Right atrium auricular region (tissue), 2 donors: ENCODE measurements around the gene RAP1A. TPM values are rescaled to one million over a fixed set of nuclear protein-coding genes. Genes with fewer than 3 reads are reported as not detected.

Experiments used
- DNase-seq: peaks from one replicate; pipeline ENCODE4 v3.0.0-alpha.2; 2019; ENCODE audit warnings: low spot score
- H3K27ac ChIP-seq, 2 donors: fragments of 200-600 bp; sonication (generic); 1 replicate in 1 of 2; 2 replicates in 1 of 2; pipeline ENCODE4 v1.5.1; 2016 to 2019
- H3K27me3 ChIP-seq, 2 donors: fragments of 200-600 bp; sonication (generic); one replicate each; pipeline versions ENCODE4 v1.5.1 to v1.6.0; 2017 to 2019
- H3K36me3 ChIP-seq: fragments of 200-600 bp; sonication (generic); one replicate; pipeline ENCODE4 v1.5.1; 2016
- H3K4me1 ChIP-seq, 2 donors: fragments of 200-600 bp; sonication (generic); one replicate each; pipeline versions ENCODE4 v1.5.1 to v1.6.0; 2017 to 2019
- H3K4me3 ChIP-seq, 2 donors: fragments of 200-600 bp; sonication (generic); 1 replicate in 1 of 2; 2 replicates in 1 of 2; pipeline ENCODE4 v1.5.1; 2017 to 2019; ENCODE audit warnings: mild to moderate bottlenecking in 1 of 2, moderate library complexity in 1 of 2
- H3K9me3 ChIP-seq, 2 donors: fragments of 200-600 bp; sonication (generic); one replicate each; pipeline ENCODE4 v1.5.1; 2019
- total RNA-seq, 2 donors: library from RNA; depleted of rRNA; stranded (reverse); fragments of >200 nt; gene quantifications; one replicate each; pipeline ENCODE4 v1.1.0, GENCODE V29; 2016
- TF ChIP-seq, protein P1 (sequence below), 2 donors: fragments of 200-600 bp; sonication (generic); IDR thresholded peaks; one replicate each; pipeline ENCODE4 v1.5.1; 2019; ENCODE audit warnings: antibody characterized with exemption in 2 of 2

The RAP1A gene
- total RNA-seq, 2 donors from 2014 or later: 62.1 to 72.8 TPM

DNA sequence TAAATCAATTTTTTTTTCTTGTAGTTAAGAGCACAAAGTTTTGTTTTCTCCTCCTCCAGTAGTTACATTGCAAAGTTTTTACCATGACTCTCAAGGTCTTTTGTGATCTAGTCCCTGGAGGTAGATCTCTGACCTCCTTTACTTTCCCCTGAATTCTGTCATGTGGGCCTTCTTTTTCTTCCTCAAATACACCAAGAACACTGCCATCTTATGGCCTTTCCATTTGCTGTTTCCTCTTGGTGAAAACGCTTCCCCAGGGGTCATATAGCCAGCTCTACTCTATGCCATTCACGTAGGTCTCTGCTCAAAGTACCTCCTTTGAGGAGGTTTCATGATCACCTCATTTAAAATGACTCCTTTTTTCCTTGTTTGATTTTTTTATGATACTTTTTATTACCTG, 138.8 kb downstream of the RAP1A start:
- Histone ChIP-seq H3K27me3 (no peaks in the 10 kb centered on the region), H3K9me3 (no peaks in the 10 kb centered on the region), H3K36me3 (peaks cover 36% of the 10 kb centered on the region), H3K4me3 (no peak overlapping the region), H3K4me1 (peaks cover 0 to 23% of the 10 kb centered on the region in 2 donors), H3K27ac (no peak overlapping the region)
- DNase-seq: no peak
- TF ChIP-seq, protein P1, sequence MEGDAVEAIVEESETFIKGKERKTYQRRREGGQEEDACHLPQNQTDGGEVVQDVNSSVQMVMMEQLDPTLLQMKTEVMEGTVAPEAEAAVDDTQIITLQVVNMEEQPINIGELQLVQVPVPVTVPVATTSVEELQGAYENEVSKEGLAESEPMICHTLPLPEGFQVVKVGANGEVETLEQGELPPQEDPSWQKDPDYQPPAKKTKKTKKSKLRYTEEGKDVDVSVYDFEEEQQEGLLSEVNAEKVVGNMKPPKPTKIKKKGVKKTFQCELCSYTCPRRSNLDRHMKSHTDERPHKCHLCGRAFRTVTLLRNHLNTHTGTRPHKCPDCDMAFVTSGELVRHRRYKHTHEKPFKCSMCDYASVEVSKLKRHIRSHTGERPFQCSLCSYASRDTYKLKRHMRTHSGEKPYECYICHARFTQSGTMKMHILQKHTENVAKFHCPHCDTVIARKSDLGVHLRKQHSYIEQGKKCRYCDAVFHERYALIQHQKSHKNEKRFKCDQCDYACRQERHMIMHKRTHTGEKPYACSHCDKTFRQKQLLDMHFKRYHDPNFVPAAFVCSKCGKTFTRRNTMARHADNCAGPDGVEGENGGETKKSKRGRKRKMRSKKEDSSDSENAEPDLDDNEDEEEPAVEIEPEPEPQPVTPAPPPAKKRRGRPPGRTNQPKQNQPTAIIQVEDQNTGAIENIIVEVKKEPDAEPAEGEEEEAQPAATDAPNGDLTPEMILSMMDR (IDR thresholded peaks at IDR 0.05): no peak

DNA sequence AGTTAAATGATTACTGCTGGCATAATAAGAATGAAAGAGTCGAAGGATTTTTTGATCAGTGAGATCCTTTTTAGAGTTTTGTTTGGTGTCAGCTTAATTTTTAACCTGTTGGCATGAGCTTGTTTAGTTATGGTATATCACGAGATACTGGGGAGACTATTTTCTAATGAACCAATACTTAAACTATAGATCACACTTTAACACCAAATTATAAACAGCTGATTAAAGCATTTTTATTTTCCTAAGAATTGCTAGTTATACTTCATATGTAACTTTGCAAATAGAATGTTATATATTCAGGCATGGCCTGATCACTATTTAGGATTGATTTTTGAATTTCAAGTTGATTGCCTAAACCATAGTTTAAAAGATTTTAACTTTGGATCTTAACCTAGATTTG, 142.1 kb downstream of the RAP1A start:
- no peak overlapping the region for H3K27ac ChIP-seq
- peaks cover 67% of the 10 kb centered on the region for H3K36me3 ChIP-seq
- H3K9me3 ChIP-seq: no peaks in the 10 kb centered on the region
- no peak overlapping the region for H3K4me3 ChIP-seq
- TF ChIP-seq, protein P1 (IDR thresholded peaks at IDR 0.05): no peak
- DNase-seq: no peak
- H3K4me1 ChIP-seq: peaks cover 0 to 6% of the 10 kb centered on the region in 2 donors
- H3K27me3 ChIP-seq: no peaks in the 10 kb centered on the region

DNA sequence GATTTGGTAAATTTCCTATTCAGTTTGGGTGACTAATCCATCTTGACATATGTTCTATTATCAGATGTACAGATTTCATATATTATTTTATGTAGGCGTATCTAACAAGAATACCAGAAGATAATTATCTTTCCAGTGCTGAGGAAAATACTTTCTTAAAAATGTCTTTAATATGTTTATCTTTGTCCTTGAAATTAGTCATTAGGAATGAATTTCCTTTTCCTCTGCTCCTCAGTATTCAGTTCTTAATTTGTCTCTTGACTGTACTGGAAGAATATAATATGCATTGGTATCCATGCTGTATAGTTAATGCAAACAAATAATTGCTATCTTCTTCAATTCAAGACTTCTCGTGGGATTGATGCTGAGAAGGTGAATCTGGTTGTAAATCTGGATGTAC, 142.7 kb downstream of the RAP1A start:
- H3K36me3 ChIP-seq: peaks cover 72% of the 10 kb centered on the region
- TF ChIP-seq, protein P1 (IDR thresholded peaks at IDR 0.05): no peak
- no peak for DNase-seq
- H3K27me3 ChIP-seq: no peaks in the 10 kb centered on the region
- H3K9me3 ChIP-seq: no peaks in the 10 kb centered on the region
- peaks cover 0 to under 1% of the 10 kb centered on the region in 2 donors for H3K4me1 ChIP-seq
- H3K4me3 ChIP-seq: no peak overlapping the region
- no peak overlapping the region for H3K27ac ChIP-seq

Other genes starting within 250 kb of the RAP1A start
- under 1 TPM in 1 of 2 donors, not detected in 1; 0.83 TPM for gene OVGP1, start 192.1 kb upstream of the RAP1A start, total RNA-seq
- gene WDR77, start 170.5 kb upstream of the RAP1A start, total RNA-seq: 10 to 100 TPM; 29.9 to 44.0 TPM
- 100 to 1,000 TPM; 297 to 429 TPM for gene ATP5PB, start 170.3 kb upstream of the RAP1A start, total RNA-seq
- 10 to 100 TPM in 1 of 2 donors, 1 to 10 TPM in 1; 9.6 to 33.6 TPM for gene C1orf162, start 145.8 kb upstream of the RAP1A start, total RNA-seq
- 10 to 100 TPM in 1 of 2 donors, 1 to 10 TPM in 1; 2.0 to 11.3 TPM for gene ADORA3, start 116.2 kb upstream of the RAP1A start, total RNA-seq
- 1 to 10 TPM in 1 of 2 donors, under 1 TPM in 1; 0.63 to 4.8 TPM for gene TMIGD3, start 116.2 kb upstream of the RAP1A start, total RNA-seq
- gene INKA2, start 119.6 kb downstream of the RAP1A start, total RNA-seq: 10 to 100 TPM; 17.3 to 23.4 TPM
- gene DDX20, start 136.1 kb downstream of the RAP1A start, total RNA-seq: 1 to 10 TPM; 6.1 to 8.8 TPM